Measurements from ENCODE around the gene ELAVL3. TPM values are rescaled to one million over a fixed set of nuclear protein-coding genes. Genes with fewer than 3 reads are reported as not detected.
"Not testable (repeated sequence)": the region's sequence is repeated elsewhere in the genome, so short reads cannot be mapped to it uniquely, and the experiment has no call there.

The ELAVL3 gene
- total RNA-seq, 1 donor from 2014 or later, result not detected

DNA sequence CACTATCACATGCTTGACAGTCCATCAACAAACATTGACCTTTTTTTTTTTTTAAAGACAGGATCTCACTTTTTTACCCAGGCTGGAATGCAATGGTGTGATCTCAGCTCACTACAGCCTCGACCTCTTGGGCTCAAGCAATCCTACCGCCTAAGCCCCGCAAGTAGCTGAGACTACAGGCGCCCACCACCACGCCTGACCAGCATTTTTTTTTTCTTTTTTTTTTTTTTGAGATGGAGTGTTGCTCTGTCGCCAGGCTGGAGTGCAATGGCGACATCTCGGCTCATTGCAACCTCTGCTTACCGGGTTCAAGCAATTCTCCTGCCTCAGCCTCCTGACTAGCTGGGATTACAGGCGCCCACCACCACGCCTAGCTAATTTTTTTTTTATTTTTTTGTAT is 21.9 kb downstream of the ELAVL3 start:
- ATAC-seq, result not testable (repeated sequence)

DNA sequence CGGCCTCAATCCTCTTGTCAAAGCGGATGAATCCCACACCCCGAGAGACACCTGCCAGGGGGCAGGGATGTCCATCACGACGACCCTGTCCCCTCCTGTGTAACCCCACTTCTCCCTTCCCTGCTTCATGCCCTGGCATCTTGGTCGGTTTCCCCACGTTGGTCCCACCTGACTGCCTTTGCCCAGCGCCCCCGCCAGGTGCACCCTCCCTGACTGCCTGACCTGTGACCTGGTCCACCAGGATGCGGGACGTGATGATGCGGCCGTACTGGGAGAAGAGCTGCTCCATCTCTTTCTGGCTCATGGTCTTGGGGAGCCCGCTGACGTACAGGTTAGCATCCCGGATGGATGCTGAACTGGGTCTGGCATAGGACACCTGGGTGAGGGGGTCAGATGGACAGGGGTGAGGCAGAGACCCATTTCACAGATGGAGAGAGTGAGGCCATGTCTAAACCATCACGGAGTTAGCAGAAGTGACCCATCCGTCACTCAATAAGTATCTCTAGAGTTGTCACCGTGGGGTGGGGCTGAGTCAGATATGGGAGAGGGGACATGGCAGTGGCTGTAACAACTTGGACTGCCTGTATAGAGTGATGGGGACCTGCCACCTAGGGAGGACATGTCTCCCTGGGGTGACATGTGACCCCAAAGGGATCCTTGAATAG is 22.5 kb downstream of the ELAVL3 start:
- ATAC-seq, result no peak

DNA sequence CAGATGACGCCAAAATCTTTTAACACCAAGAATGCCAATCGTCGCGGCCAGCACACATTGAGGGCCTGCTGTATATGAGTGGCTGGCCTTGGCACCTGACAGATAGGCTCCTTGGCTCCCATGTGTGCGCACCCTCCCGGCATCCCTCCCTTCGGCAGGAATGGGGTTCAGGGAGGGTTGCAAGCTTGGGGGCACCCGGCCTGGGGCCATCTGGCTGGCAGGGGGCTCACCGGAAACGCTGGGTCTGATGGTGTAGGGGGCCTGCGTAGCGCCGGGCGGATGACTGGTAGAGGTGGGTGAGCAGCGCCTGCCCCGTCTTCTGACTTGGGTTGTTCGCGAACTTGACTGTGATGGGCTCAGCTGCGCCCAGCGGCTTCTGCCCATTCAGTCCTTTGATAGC is 23.0 kb downstream of the ELAVL3 start:
- no peak for ATAC-seq

DNA sequence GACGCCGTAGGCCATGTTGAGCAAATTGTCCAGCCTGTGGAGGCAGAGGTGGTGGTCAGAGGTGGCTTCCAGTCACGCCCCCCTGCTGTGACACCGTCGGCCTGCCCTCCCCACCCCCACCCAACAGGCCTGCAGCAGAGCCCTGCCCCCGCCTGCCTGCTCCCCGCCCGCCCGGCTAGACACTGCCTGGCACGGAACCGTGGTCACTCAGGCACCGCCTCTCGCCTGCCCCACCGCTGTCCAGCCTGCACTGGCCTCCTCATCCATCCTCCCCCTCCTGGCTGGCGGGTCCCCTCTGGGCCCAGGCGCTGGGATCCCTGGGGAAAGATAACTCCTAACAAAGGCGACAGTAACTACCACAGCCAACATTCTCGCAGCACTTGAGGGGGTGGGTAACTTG is 23.7 kb downstream of the ELAVL3 start:
- ATAC-seq, result no peak

DNA sequence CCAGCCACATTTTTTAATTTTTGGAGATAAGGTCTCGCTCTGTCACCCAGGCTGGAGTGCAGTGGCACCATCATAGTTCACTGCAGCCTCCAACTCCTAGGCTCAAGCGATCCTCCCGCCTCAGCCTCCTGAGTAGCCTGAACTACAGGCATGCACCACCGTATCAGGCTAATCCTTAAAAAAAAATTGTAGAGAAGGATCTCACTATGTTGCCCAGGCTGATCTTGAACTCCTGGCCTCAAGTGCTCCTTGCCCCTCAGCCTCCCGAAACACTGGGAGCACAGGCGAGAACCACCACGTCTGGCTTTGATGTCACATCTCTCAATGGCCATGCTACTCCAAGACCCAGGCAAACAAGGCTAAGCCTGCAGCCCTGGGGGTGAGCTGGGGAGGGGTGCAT is 24.2 kb downstream of the ELAVL3 start:
- ATAC-seq, result no peak

GRCh38 chr19:11455233-11455554 is 25.7 kb downstream of the ELAVL3 start:
- ATAC-seq, result not testable (repeated sequence)

DNA sequence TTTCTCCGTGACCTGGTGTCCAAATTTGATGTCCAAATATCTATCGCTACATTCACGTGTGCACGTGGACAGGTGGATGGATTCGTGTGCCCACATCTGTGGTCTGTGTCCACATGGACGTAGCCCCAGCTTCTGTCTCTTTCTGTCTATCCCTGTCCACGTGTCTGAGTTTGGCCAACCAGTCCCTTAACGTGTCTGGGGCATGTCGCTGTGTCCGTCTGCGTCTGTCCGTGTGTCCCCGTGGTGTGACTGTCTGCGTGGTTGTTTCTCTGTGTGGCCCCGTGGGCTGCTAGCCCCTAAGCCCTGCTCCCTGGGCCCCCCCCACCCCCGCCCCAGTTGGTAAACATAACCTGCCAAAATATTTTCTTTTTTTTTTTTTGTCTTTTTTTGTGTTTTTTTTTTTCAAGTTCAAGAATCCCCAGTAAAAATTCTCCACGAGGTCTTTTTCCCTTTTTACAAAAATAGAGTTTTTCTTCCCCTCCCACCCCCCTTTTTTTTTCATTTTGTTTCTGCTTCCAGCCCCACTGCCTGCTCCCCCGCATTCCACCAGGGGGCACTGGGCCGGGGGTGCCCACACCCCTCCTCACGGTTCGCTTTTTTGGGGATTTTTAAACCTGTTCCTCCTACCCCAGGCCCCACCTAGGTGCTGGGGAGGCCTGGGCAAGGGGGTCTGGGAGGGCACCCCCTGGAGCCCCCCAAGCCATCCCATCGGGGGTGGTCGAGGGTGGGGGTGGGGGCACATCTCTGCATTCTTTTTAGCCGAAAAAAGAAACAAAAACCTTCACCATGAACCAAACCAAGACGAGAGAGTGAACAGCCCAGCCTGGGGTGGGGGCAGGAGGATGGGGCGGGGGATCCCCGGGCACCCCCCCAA is 27.1 kb downstream of the ELAVL3 start:
- ATAC-seq, result no peak

- ATAC-seq, result no peak
These were observed 28.1 kb downstream of the ELAVL3 start for GRCh38 chr19:11452620-11453310.

DNA sequence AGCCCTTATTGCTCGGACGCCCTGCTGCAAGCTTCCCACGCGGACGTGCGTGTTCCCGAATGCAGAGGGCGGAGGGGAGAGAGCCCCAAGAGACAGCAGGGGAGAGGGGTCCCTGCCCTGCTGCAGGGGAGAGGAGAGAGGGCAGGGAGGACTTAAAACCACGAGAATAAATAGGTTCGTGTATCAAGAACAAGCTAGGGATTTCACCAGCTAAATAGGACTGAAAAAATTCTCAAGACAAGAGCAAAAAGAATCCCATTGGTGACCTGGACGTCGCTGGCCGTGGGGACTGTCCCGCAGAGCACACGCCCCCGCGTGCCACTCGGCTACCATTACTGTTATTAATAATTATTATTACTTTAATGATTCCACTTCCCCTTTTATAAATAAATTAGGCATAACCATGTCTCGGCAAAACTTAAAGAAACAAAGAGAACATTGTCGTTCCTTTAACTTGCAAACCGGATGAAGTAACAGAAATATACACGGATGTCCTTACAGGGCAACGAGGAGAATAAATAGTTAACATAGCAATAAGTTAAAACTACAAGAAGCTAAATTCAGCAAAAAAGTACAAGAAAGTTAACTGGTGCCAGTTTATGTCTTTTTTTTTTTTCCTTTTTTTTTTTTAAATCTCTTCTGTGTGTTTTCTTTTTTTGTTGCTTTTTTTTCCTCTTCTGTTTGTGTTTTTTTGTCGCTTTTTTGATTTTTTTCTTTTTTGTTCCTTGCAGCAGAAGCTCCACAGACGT is 28.8 kb downstream of the ELAVL3 start:
- ATAC-seq, result no peak

DNA sequence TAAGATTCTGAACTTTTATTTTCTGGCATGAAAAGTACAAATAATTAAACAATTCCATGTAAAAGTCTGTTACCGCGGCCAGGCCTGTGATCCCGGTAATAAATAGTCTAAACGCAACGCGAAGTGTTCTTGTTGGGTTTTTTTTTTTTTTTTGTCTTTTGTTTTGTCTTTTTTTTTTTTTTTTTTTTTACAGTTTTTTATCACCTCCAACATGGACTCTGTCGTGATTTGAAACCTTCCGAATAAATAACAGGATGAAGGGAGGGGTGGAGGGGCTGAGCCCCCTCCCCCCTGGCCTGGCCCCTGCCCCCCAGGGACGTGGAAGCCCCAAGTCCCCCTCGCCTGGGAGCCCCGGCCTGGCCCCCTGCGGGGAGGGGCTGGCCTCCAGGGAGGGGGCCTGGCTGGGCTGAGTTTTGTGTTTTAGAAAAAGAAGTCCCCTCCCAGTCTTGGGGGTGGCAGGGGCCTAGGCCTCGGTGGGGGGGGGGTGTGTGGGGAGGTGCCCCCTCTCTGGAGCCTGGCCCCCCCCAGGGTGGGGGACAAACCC is 29.4 kb downstream of the ELAVL3 start:
- no peak for ATAC-seq

DNA sequence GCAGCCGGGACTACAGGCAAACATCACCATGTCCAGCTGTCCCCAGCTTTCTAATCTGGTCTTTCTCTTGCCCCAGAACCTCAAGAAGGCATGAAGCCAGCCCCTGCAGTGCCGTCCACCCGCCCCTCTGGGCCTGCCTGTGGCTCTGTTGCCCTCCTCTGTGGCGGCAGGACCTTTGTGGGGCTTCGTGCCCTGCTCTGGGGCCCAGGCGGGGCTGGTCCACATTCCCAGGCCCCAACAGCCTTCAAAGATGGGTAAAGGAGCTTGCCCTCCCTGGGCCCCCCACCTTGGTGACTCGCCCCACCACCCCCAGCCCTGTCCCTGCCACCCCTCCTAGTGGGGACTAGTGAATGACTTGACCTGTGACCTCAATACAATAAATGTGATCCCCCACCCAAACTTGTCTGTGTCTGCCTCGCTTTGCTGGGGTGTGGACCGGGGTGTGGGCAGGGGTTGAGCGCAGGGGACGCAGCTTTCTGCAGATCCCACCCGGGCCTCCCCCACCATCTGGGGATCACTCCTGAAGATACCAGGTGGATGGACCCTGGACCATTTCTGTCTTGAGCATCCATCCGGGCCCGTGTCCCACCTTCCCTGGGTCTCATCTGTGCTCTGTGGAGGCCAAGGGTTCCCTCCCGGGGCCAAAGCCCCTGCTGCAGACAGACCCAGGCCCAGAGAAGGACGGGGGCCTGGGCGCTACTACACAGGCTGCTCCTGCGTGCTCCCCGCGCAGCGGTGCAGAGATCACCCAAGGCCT is 30.1 kb downstream of the ELAVL3 start:
- ATAC-seq, result no peak

DNA sequence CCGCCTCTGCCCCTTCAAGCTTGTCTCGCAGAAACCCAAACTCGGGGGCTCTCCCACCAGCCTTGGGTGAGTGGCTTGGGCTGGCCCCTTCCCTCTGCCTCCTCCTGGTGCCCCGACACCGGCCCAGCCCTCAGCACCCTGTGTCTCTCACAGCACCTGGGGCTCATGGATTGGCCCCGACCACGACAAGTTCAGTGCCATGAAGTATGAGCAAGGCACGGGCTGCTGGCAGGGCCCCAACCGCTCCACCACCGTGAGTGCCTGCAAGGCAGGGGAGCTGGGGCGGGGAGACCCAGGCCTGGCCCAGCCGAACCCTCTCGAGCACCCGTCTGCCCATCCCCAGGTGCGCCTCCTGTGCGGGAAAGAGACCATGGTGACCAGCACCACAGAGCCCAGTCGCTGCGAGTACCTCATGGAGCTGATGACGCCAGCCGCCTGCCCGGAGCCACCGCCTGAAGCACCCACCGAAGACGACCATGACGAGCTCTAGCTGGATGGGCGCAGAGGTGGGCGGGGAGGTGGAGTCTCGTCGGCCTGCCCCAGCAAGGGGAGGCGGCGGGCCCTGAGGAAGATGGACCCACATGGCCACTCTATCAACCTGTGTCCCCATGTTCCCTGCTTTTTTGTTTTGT is 31.8 kb downstream of the ELAVL3 start:
- ATAC-seq, result no peak

DNA sequence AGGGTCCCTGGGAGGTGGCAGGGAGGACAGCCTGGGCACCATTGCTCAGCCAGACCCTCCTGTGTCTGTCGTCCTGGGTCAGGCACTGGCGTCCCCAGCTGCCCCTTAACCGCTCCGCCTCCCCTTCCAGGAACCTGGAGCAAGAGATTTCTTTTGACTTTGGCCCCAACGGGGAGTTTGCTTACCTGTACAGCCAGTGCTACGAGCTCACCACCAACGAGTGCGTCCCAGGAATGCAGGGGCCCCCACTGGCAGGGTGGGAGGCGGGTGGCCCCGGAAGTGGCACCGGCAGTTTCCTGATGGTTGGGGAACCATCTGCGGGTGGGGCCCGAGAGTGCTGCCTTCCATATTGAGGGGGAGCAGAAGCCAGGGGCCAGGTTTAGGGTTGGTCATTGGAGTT is 32.4 kb downstream of the ELAVL3 start:
- ATAC-seq, result no peak

- no peak for ATAC-seq
These were observed 33.2 kb downstream of the ELAVL3 start for GRCh38 chr19:11447347-11448262.

DNA sequence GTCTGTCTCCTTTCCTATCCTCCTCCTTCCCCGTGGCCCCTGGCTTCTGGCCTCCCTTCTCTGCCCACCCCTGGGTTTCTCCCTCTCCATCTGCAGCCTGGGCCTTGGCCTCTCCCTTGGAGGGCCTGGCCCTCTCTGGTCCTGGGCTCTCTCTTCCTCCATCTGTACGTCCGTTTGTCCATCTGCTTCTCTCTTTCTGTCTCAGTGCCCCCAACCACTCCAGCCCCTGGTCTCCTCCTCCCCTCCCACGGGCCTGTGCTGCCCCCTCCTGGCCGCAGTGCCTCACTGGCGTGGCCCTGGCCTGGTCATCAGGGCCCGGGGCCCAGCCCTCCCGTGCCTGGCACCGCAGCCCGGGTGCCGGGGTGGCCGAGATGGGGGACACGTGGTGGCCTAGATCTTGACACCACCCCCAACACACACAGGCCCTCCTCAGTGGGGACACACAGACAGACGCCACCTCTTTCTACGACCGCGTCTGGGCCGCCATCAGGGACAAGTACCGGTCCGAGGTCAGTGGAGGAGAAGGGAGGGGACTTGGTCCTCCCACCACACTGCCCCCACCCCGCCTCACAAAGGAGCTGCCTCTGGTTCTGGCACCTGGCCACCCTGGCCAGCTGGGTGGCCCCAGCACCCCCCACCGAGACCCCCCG is 34.1 kb downstream of the ELAVL3 start:
- peak; percentile 50 for ATAC-seq

- no peak for ATAC-seq
These were observed 34.6 kb downstream of the ELAVL3 start for GRCh38 chr19:11446271-11446651.

DNA sequence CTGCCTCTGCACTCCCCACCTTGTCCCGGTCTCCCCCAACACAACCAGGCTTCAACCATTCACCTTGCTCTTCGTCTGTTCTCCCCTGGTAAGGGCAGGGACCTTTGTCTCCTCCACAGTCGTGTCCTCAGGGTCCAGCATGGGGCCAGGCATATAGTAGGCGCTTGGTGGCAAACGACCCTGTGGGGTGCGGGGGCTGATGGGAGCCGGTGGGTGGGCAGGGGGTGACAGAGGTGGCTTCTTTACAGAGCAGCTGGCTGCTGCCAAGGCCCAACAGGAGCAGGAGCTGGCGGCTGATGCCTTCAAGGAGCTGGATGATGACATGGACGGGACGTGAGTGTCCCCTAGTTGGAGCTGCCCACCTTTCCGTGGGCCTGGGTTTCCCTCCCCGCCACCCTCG is 35.7 kb downstream of the ELAVL3 start:
- ATAC-seq, result no peak

- ATAC-seq, result no peak
These were observed 36.8 kb downstream of the ELAVL3 start for GRCh38 chr19:11444059-11444458.

DNA sequence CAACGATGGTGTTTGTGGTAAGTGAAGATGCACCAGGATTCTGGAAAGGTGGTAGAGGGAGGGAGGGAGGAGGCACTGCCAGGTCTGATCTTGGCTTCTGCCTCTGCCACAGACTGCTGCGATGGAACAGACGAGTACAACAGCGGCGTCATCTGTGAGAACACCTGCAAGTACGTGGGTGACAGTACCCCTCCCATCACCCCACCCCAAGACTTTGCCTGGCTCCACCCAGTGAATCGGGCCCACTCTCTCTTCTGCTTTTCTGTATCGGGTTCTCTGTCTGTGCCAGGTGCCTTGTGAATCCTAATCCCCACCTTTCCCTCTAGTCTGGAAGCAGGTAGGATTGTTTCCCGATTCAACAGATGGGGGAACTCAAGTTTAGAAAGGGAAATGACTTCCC is 42.9 kb downstream of the ELAVL3 start:
- no peak for ATAC-seq

DNA sequence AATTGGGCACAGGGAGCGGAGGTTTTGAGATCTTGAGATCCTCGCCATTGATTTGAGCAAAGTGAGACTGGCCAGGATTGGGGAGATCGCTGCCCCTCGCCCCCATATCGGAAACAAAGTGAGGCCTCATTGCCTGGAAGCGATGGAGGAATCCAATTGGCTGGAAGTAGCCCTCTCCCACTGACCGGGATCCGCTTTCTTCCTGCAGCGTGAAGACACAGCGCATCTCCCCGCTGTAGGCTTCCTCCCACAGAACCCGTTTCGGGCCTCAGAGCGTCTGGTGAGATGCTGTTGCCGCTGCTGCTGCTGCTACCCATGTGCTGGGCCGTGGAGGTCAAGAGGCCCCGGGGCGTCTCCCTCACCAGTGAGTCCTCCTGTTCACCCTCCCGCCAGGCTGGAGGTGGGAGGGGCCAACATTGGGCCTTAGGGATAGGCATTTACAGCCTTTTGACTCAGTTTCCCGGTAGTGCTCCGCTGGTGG is 45.0 kb downstream of the ELAVL3 start:
- ATAC-seq, result no peak
